ENCODE data around the gene HORMAD1. TPM values are rescaled to one million over a fixed set of nuclear protein-coding genes. Genes with fewer than 3 reads are reported as not detected.
"Not testable (repeated sequence)": the region's sequence is repeated elsewhere in the genome, so short reads cannot be mapped to it uniquely, and the experiment has no call there.

The HORMAD1 gene, protein sequence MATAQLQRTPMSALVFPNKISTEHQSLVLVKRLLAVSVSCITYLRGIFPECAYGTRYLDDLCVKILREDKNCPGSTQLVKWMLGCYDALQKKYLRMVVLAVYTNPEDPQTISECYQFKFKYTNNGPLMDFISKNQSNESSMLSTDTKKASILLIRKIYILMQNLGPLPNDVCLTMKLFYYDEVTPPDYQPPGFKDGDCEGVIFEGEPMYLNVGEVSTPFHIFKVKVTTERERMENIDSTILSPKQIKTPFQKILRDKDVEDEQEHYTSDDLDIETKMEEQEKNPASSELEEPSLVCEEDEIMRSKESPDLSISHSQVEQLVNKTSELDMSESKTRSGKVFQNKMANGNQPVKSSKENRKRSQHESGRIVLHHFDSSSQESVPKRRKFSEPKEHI
- total RNA-seq (2014; rRNA removed; shearing (Covaris generic)): 0.59 TPM in 1 of 2 replicates, not detected in the other

DNA sequence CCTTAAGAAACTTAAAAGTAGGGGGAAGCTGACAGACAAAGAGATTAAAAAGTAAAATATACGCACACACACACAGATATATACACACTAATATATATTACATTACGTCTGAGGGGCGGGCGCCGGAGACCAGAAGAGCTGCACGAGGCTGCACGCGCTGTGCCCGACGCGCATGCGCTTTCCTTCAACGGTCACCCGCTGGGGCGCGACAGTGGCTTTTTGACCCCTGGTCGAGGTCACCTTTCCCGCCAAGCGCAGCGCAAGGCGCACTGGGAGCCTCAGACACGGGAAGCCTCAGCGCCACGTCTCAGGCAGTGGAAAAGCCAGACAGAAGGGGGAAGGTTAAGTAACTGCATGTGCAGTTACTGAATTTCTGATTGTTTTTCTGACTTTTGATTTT is at the start of gene HORMAD1:
TSS of gene HORMAD1 (minus strand) at position 193 of the 400 bp plus-strand sequence. CDS start 1,390 bp downstream, outside the sequence.
- no peaks in the 10 kb centered on the region for H3K36me3 ChIP-seq (replicated peaks; ENCODE audit: control insufficient read depth, insufficient read depth, low read length)
- H3K4me3 ChIP-seq (ENCODE audit: insufficient read depth, low read depth, low read length): no peak within 1 kb of the TSS
- DNase-seq: no peak
- no peaks in the 10 kb centered on the region for H3K27me3 ChIP-seq (ENCODE audit: control insufficient read depth, insufficient read depth, low read length)

GRCh38 chr1:150767704-150768103 is 47.0 kb upstream of the HORMAD1 start:
- H3K27me3 ChIP-seq (ENCODE audit: control insufficient read depth, insufficient read depth, low read length); DNase-seq; H3K4me3 ChIP-seq (ENCODE audit: insufficient read depth, low read depth, low read length); H3K36me3 ChIP-seq (replicated peaks; ENCODE audit: control insufficient read depth, insufficient read depth, low read length): not testable (repeated sequence)

GRCh38 chr1:150765977-150766301 is 45.2 kb upstream of the HORMAD1 start:
- not testable (repeated sequence) for H3K27me3 ChIP-seq (ENCODE audit: control insufficient read depth, insufficient read depth, low read length); DNase-seq; H3K4me3 ChIP-seq (ENCODE audit: insufficient read depth, low read depth, low read length); H3K36me3 ChIP-seq (replicated peaks; ENCODE audit: control insufficient read depth, insufficient read depth, low read length)

DNA sequence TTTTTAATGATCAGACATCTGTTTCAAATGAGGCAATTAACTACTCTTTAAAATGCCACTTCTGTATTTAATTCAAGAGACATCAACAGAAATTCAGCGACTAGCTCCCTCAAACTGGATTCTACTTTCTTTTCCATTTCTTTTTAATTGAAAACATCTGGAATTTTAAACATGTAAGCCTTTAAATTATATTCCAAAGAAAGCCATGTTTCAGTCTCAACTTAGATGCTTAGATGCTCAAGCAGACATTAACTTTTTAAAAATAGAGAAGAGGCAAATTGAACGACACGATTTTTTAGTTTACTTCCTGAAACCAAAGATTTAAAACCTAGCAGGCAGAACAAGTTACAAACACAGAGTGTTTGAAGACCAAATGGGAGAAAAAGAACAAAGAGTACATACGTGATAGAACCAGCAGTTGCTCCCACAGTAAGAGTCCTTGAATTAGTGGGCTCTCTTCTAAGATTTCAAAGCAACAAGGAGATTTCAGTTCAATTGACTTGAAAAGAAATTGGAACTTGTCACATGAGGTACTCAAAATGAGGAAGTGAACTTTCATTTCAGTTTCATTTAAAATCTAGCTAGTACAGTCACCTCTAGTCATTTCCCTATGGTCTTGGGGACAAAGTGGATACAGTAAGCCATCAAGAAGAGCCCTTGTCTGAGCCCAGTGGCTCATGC is 44.7 kb upstream of the HORMAD1 start, which contains the start of gene CTSS:
TSS of gene CTSS (minus strand) at position 483 of the 681 bp plus-strand sequence. CDS start 1,015 bp downstream, outside the sequence.
- H3K36me3 ChIP-seq (replicated peaks; ENCODE audit: control insufficient read depth, insufficient read depth, low read length): no peaks in the 10 kb centered on the region
- H3K4me3 ChIP-seq (ENCODE audit: insufficient read depth, low read depth, low read length): no peak within 1 kb of the TSS
- no peaks in the 10 kb centered on the region for H3K27me3 ChIP-seq (ENCODE audit: control insufficient read depth, insufficient read depth, low read length)
- DNase-seq: no peak

DNA sequence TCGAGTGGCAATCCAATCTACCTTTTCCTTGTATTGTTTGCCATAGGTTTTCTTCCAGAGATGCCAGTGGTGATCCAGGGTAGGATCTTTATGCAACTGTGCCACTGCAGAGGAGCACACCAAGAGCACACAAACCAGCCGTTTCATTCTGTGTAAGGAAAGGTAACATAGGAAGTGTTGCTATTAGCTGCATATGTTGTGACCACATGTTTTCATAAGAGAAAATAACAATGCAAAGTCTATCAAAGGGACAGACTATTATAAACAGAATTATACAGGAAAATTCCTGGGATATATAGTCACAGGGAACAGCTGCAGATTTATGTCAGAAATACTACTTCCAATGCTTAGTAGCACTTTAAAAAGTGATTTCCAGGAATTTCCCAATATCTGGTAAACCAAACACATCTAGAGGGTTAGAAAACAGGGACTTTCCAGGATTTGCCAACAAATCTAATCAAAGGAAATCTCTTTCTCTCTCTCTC is 44.0 kb upstream of the HORMAD1 start:
- H3K36me3 ChIP-seq (replicated peaks; ENCODE audit: control insufficient read depth, insufficient read depth, low read length): no peaks in the 10 kb centered on the region
- no peak overlapping the region for H3K4me3 ChIP-seq (ENCODE audit: insufficient read depth, low read depth, low read length)
- H3K27me3 ChIP-seq (ENCODE audit: control insufficient read depth, insufficient read depth, low read length): no peaks in the 10 kb centered on the region
- DNase-seq: no peak

DNA sequence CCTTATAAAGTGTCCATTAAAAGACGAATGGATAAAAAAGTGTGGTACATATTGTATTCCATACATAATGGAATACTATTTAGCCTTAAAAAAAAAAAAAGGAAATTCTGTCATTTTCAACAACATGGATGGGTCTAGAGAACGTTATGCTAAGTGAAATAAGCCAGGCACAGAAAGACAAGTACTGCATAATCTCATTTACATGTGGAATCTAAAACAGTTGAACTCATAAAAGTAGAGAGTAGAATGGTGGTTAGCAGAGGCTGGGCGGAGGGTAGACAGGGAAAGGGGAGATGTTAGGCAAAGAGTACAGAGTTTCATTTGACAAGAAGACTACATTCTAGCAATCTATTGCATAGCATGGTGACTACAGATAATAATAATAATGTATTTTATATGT is 42.3 kb upstream of the HORMAD1 start:
- H3K4me3 ChIP-seq (ENCODE audit: insufficient read depth, low read depth, low read length): no peak overlapping the region
- H3K36me3 ChIP-seq (replicated peaks; ENCODE audit: control insufficient read depth, insufficient read depth, low read length): no peaks in the 10 kb centered on the region
- DNase-seq: no peak
- H3K27me3 ChIP-seq (ENCODE audit: control insufficient read depth, insufficient read depth, low read length): no peaks in the 10 kb centered on the region

GRCh38 chr1:150762552-150762951 is 41.9 kb upstream of the HORMAD1 start:
- no peak overlapping the region for H3K4me3 ChIP-seq (ENCODE audit: insufficient read depth, low read depth, low read length)
- no peaks in the 10 kb centered on the region for H3K27me3 ChIP-seq (ENCODE audit: control insufficient read depth, insufficient read depth, low read length)
- no peak for DNase-seq
- H3K36me3 ChIP-seq (replicated peaks; ENCODE audit: control insufficient read depth, insufficient read depth, low read length): no peaks in the 10 kb centered on the region

DNA sequence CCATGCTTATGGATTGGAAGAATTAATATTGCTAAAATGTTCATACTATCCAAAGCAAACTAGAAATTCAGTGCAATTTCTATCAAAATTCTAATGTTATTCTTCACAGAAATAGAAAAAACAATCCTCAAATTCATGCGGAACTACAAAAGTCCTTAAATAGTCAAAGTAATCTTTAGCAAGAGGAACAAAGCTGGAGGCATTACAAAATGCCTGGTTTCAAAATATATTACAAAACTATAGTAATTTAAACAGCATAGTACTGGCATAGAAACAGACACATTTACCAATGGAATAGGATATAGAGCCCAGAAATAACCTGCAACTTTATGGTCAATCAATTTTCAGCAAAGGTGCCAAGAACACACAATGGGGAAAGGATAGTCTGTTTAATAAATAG is 41.1 kb upstream of the HORMAD1 start:
- H3K27me3 ChIP-seq (ENCODE audit: control insufficient read depth, insufficient read depth, low read length): no peaks in the 10 kb centered on the region

DNA sequence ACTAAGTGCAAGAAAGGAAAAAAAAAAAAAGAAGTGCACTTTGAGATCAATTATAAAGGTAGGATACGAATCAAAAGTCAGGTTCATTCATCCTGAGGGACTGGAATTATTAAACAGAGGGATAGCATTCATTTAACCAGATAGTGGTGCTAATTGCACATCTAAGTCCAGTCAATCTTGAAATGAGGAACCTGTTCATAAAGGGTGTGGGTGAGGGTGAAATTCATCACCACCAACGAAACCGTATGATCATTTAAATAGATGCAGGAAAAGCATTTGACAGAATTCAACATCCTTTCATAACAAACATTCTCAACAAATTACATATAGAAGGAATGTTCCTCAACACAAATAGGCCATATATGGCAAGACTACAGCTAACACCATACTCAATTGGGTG is 39.3 kb upstream of the HORMAD1 start:
- H3K36me3 ChIP-seq (replicated peaks; ENCODE audit: control insufficient read depth, insufficient read depth, low read length): no peaks in the 10 kb centered on the region
- H3K4me3 ChIP-seq (ENCODE audit: insufficient read depth, low read depth, low read length): no peak overlapping the region
- no peaks in the 10 kb centered on the region for H3K27me3 ChIP-seq (ENCODE audit: control insufficient read depth, insufficient read depth, low read length)
- no peak for DNase-seq

More for the DNA sequence above, 41.1 kb upstream of the HORMAD1 start:
- no peaks in the 10 kb centered on the region for H3K36me3 ChIP-seq (replicated peaks; ENCODE audit: control insufficient read depth, insufficient read depth, low read length)
- no peak overlapping the region for H3K4me3 ChIP-seq (ENCODE audit: insufficient read depth, low read depth, low read length)
- no peak for DNase-seq

GRCh38 chr1:150753416-150753815 is 32.7 kb upstream of the HORMAD1 start:
- Histone ChIP-seq H3K36me3 (replicated peaks; ENCODE audit: control insufficient read depth, insufficient read depth, low read length) (no peaks in the 10 kb centered on the region), H3K4me3 (ENCODE audit: insufficient read depth, low read depth, low read length) (no peak overlapping the region), H3K27me3 (ENCODE audit: control insufficient read depth, insufficient read depth, low read length) (no peaks in the 10 kb centered on the region)
- DNase-seq: no peak

DNA sequence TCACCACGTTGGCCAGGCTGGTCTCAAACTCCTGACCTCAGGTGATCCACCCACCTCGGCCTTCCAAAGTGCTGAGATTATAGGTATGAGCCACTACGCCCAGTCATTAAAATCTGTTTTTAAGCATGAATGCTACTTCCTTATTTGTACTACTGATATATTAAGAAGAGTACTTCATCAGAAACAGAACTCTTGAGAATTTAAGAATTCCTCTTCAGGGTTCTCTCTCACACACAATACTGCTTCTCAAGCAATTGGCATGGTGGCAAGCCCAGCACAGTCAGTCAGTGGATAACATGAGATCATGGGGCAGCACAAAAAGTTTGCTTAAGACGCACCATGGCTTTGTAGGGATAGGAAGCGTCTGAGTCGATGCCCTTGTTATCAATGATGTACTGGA is 30.7 kb upstream of the HORMAD1 start:
- H3K36me3 ChIP-seq (replicated peaks; ENCODE audit: control insufficient read depth, insufficient read depth, low read length): no peaks in the 10 kb centered on the region
- no peaks in the 10 kb centered on the region for H3K27me3 ChIP-seq (ENCODE audit: control insufficient read depth, insufficient read depth, low read length)
- DNase-seq: no peak
- H3K4me3 ChIP-seq (ENCODE audit: insufficient read depth, low read depth, low read length): no peak overlapping the region

- Histone ChIP-seq H3K27me3 (ENCODE audit: control insufficient read depth, insufficient read depth, low read length) (no peaks in the 10 kb centered on the region), H3K36me3 (replicated peaks; ENCODE audit: control insufficient read depth, insufficient read depth, low read length) (no peaks in the 10 kb centered on the region), H3K4me3 (ENCODE audit: insufficient read depth, low read depth, low read length) (no peak overlapping the region)
- DNase-seq: no peak
These were observed 29.1 kb upstream of the HORMAD1 start for GRCh38 chr1:150749720-150750311.

GRCh38 chr1:150748878-150749719 is 28.4 kb upstream of the HORMAD1 start:
- no peaks in the 10 kb centered on the region for H3K36me3 ChIP-seq (replicated peaks; ENCODE audit: control insufficient read depth, insufficient read depth, low read length)
- no peaks in the 10 kb centered on the region for H3K27me3 ChIP-seq (ENCODE audit: control insufficient read depth, insufficient read depth, low read length)
- H3K4me3 ChIP-seq (ENCODE audit: insufficient read depth, low read depth, low read length): no peak overlapping the region
- DNase-seq: no peak

GRCh38 chr1:150730130-150730721 is 9.5 kb upstream of the HORMAD1 start:
- DNase-seq: no peak
- no peaks in the 10 kb centered on the region for H3K27me3 ChIP-seq (ENCODE audit: control insufficient read depth, insufficient read depth, low read length)
- no peaks in the 10 kb centered on the region for H3K36me3 ChIP-seq (replicated peaks; ENCODE audit: control insufficient read depth, insufficient read depth, low read length)
- H3K4me3 ChIP-seq (ENCODE audit: insufficient read depth, low read depth, low read length): no peak overlapping the region

Measured in H7 (cell line).